ENCODE results near the gene COL3A1.

COL3A1 gene

GRCh38 chr2:189008555-189009262 lies 34.5 kb downstream of the COL3A1 start:
- Histone ChIP-seq H3K4me3 (replicated peaks; ENCODE audit: insufficient read depth, low read length) (no peak overlapping the region), H3K27ac (replicated peaks) (no peak overlapping the region), H3K27me3 (ENCODE audit: insufficient read depth, poor library complexity, severe bottlenecking) (no peaks in the 10 kb centered on the region)
- no peak for TF ChIP-seq REST (IDR thresholded peaks at IDR 0.05; ENCODE audit: insufficient replicate concordance, low read depth)
- DNase-seq (ENCODE audit: low read depth in 1 of 2, low spot score in 1 of 2), result no peak

GRCh38 chr2:189010536-189010935 lies 36.4 kb downstream of the COL3A1 start:
- Histone ChIP-seq H3K27ac (replicated peaks) (no peak overlapping the region), H3K27me3 (ENCODE audit: insufficient read depth, poor library complexity, severe bottlenecking) (no peaks in the 10 kb centered on the region), H3K4me3 (replicated peaks; ENCODE audit: insufficient read depth, low read length) (no peak overlapping the region)
- DNase-seq (ENCODE audit: low read depth in 1 of 2, low spot score in 1 of 2), result no peak
- TF ChIP-seq REST (IDR thresholded peaks at IDR 0.05; ENCODE audit: insufficient replicate concordance, low read depth), result no peak
- TF ChIP-seq POLR2AphosphoS5 (IDR thresholded peaks at IDR 0.05; ENCODE audit: low read depth), result no peak
- no peak for TF ChIP-seq SPI1 (IDR thresholded peaks at IDR 0.05; ENCODE audit: borderline replicate concordance, low read depth)

GRCh38 chr2:189012351-189012750 lies 38.2 kb downstream of the COL3A1 start:
- no peaks in the 10 kb centered on the region for H3K27me3 ChIP-seq (ENCODE audit: insufficient read depth, poor library complexity, severe bottlenecking)
- no peak overlapping the region for H3K4me3 ChIP-seq (replicated peaks; ENCODE audit: insufficient read depth, low read length)
- TF ChIP-seq GABPA (IDR thresholded peaks at IDR 0.05; ENCODE audit: low read depth) (no peak), REST (IDR thresholded peaks at IDR 0.05; ENCODE audit: insufficient replicate concordance, low read depth) (no peak), SPI1 (IDR thresholded peaks at IDR 0.05; ENCODE audit: borderline replicate concordance, low read depth) (no peak), POLR2AphosphoS5 (IDR thresholded peaks at IDR 0.05; ENCODE audit: low read depth) (no peak), CTCF (IDR thresholded peaks at IDR 0.05; ENCODE audit: insufficient read depth, low read length) (no peak)
- no peak for DNase-seq (ENCODE audit: low read depth in 1 of 2, low spot score in 1 of 2)
- no peak overlapping the region for H3K27ac ChIP-seq (replicated peaks)

- Histone ChIP-seq H3K27ac (replicated peaks) (no peak overlapping the region), H3K27me3 (ENCODE audit: insufficient read depth, poor library complexity, severe bottlenecking) (no peaks in the 10 kb centered on the region), H3K4me3 (replicated peaks; ENCODE audit: insufficient read depth, low read length) (no peak overlapping the region)
- no peak for DNase-seq (ENCODE audit: low read depth in 1 of 2, low spot score in 1 of 2)
- no peak for TF ChIP-seq SPI1 (IDR thresholded peaks at IDR 0.05; ENCODE audit: borderline replicate concordance, low read depth)
- TF ChIP-seq GABPA (IDR thresholded peaks at IDR 0.05; ENCODE audit: low read depth), result no peak
- no peak for TF ChIP-seq REST (IDR thresholded peaks at IDR 0.05; ENCODE audit: insufficient replicate concordance, low read depth)
- no peak for TF ChIP-seq CTCF (IDR thresholded peaks at IDR 0.05; ENCODE audit: insufficient read depth, low read length)
Measured at GRCh38 chr2:189013031-189013430, 38.9 kb downstream of the COL3A1 start.

All from HL-60 (cell line).